Esophagus (tissue), 2 donors: ENCODE measurements around the gene ACIN1. TPM values are rescaled to one million over a fixed set of nuclear protein-coding genes. Genes with fewer than 3 reads are reported as not detected.
A peak's percentile ranks its signal among the peaks of the same experiment; 100 is the strongest.

Experiments used
- H3K27ac ChIP-seq, 2 donors: one replicate each; pipeline ENCODE4 v1.5.1; 2013; ENCODE audit warnings: low read depth in 2 of 2, mild to moderate bottlenecking in 2 of 2, inconsistent platforms in 1 of 2, low read length in 1 of 2, moderate library complexity in 1 of 2
- H3K27me3 ChIP-seq, 2 donors: one replicate each; pipeline ENCODE4 v1.6.1; 2013; ENCODE audit warnings: low read length in 2 of 2, control low read depth in 1 of 2, mild to moderate bottlenecking in 1 of 2; ENCODE audit not compliant: insufficient read depth in 2 of 2, control insufficient read depth in 1 of 2
- H3K36me3 ChIP-seq, 2 donors: one replicate each; pipeline ENCODE4 v1.6.1; 2013; ENCODE audit warnings: low read length in 1 of 2; ENCODE audit not compliant: control insufficient read depth in 2 of 2, insufficient read depth in 2 of 2
- H3K4me1 ChIP-seq, 2 donors: one replicate each; pipeline ENCODE4 v1.6.1; 2013; ENCODE audit warnings: low read length in 1 of 2; ENCODE audit not compliant: control insufficient read depth in 2 of 2, insufficient read depth in 2 of 2
- H3K4me3 ChIP-seq, 2 donors: one replicate each; pipeline ENCODE4 v1.5.1; 2013; ENCODE audit warnings: low read length in 2 of 2, mild to moderate bottlenecking in 2 of 2, low read depth in 1 of 2, moderate library complexity in 1 of 2
- H3K9me3 ChIP-seq, 2 donors: one replicate each; pipeline ENCODE4 v1.6.1; 2013; ENCODE audit warnings: mild to moderate bottlenecking in 2 of 2, low read depth in 1 of 2, low read length in 1 of 2, moderate library complexity in 1 of 2; ENCODE audit not compliant: control insufficient read depth in 2 of 2, insufficient read depth in 1 of 2
- WGBS, 2 donors: extraction: QIAGEN DNeasy Blood & Tissue Kit; methylation state at CpG; one replicate each; pipeline ENCODE4 v1.1.7; 2013; 5-methylcytosine and 5-hydroxymethylcytosine counted together
- polyA plus RNA-seq, 2 donors: library from polyadenylated mRNA; stranded (reverse); fragments of 200-250 nt; gene quantifications; one replicate each; pipeline ENCODE4 v1.2.3, GENCODE V29; 2013
- donor health status: healthy with polysubstance abuse.
- donor health status: Bipolar disorder and iron deficiency.

Gene ACIN1
- polyA plus RNA-seq, 2 donors, result 70.5 to 136 TPM

DNA sequence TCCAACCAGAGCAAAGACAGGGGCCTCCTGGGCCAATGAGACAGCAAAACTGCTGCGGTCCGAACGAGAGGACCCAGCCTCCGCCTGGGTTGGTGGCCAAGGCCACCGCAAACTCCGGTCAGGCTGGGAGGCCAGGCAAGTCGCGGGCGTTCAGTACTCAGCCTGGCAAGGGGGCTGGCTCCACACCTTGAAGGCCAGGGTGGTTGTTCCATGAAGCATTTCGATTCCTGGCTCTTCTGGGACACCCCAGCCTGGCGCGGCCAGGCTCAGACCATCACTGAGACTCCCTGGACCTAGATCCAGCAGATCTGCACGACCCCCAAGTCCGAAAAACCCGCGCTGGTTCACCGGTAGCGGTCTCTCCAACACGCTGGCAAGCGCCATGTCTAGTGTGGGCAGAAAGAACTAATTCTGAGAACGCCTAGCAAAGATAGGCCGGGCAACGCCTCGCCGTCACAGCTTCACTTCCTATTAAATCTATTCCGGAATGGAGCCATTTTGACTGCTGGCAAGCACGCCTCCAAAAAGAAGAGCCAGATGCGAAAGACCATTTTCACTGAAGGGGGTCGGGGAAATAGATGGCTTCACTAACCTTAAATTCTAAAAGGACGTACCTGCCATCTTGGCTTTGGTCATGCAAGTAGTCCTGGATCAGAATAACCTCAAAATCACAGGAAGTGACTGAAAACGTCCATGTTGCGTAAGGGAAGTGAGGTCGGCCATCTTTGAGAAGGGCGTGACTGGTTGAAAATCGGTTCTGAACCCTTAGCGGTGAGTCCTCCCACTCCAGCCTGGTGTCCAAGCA, 60.2 kb downstream of the ACIN1 start, which contains the start of gene PSMB5:
Gene PSMB5, minus strand, starts transcription at position 403 of the 805 bp plus-strand sequence. Its CDS starts 19 bp downstream, at position 384.
- peak within 1 kb of the TSS; percentile 92 to 93 for H3K27ac ChIP-seq
- peaks cover 0 to 8% of the 10 kb centered on the region in 2 donors for H3K4me1 ChIP-seq
- peak within 1 kb of the TSS; percentile 91 to 92 for H3K4me3 ChIP-seq
- no peaks in the 10 kb centered on the region for H3K9me3 ChIP-seq
- WGBS, 2 donors, result 0 to 1% methylated on average over 36 of the region's 36 CpGs
- H3K36me3 ChIP-seq, result peaks cover 0 to 13% of the 10 kb centered on the region in 2 donors
- H3K27me3 ChIP-seq, result no peaks in the 10 kb centered on the region

DNA sequence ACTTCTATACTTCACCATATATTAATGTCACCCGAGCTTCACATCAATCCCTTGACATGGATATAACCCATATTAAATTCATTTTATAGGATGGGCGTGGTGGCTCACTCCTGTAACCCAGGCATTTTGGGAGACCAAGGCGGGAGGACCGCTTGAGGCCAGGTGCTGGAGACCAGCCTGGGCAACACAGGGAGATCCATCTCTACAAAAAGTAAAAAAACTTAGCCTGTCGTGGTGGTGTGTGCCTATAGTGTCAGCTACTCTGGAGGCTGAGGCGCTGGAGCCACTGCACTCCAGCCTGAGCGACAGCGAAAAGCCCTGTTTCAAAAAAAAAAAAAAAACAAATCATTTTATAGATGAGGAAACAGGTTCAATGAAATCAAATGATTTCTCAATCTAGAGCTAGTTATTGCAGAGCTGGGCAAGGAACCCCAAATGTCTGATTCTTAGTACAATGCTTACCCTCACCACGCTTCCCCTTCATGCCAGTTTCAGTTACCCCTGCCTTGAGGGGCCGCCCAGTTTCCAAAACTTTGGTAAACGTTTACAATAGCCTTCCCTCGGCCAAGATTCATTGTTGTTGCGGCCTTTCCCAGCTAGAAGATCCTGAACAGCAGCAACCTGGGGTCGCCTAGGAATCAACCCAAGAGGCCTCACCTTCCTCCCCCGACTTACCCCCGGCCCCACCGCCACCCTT, 61.0 kb downstream of the ACIN1 start:
- 38% methylated on average over 17 of the region's 17 CpGs for WGBS, 2 donors
- Histone ChIP-seq H3K27me3 (no peaks in the 10 kb centered on the region), H3K9me3 (no peaks in the 10 kb centered on the region), H3K27ac (peak overlapping the region; percentile 92 to 93), H3K36me3 (peaks cover 0 to 13% of the 10 kb centered on the region in 2 donors), H3K4me3 (peak overlapping the region; percentile 91 to 92), H3K4me1 (peaks cover 0 to 8% of the 10 kb centered on the region in 2 donors)

DNA sequence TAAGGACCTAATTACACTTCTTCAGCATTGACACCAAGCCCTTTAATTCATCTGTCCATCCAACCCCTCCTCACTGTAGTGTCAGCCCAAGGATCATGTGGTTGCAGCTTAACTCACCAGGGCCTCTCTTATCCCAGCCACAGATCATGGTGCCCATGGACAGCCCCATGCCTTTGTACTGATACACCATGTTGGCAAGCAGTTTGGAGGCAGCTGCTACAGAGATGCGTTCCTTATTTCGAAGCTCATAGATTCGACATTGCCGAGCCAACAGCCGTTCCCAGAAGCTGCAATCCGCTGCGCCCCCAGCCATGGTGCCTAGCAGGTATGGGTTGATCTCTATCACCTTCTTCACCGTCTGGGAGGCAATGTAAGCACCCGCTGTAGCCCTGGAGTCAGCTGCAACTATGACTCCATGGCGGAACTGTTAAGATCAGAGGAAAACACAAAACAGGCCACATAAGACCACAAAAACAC, 61.6 kb downstream of the ACIN1 start:
- no peaks in the 10 kb centered on the region for H3K9me3 ChIP-seq
- H3K27me3 ChIP-seq, result no peaks in the 10 kb centered on the region
- H3K4me3 ChIP-seq, result no peak overlapping the region
- WGBS, 2 donors, result 92 to 95% methylated on average over 10 of the region's 10 CpGs
- no peak overlapping the region for H3K27ac ChIP-seq
- peaks cover 0 to 8% of the 10 kb centered on the region in 2 donors for H3K4me1 ChIP-seq
- H3K36me3 ChIP-seq, result peaks cover 0 to 14% of the 10 kb centered on the region in 2 donors

DNA sequence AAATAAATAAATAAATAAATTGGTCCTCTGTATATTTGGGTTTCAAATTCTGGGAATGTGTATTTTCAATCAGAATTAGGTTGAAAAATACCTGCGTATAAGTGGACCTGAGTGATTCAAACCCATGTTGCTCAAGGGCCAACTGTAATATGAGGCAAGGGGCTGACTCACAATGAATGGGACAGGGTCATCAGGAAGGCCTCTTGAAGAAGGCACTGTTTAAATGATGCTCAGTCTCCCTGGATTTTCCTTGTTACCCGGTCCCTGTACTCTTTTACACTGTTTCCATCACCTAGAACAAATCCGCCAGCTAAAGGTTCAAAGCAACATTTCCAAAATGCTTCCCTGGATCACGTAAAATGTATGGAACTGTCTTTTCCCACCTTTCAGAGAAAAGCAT, 64.0 kb downstream of the ACIN1 start:
- H3K36me3 ChIP-seq, result peaks cover 2 to 17% of the 10 kb centered on the region in 2 donors
- no peaks in the 10 kb centered on the region for H3K9me3 ChIP-seq
- H3K4me1 ChIP-seq, result peaks cover 0 to 8% of the 10 kb centered on the region in 2 donors
- H3K4me3 ChIP-seq, result no peak overlapping the region
- H3K27ac ChIP-seq, result no peak overlapping the region
- no peaks in the 10 kb centered on the region for H3K27me3 ChIP-seq
- whole genome bisulfite sequencing, 2 donors, result 95 to 97% methylated on average over 4 of the region's 4 CpGs

DNA sequence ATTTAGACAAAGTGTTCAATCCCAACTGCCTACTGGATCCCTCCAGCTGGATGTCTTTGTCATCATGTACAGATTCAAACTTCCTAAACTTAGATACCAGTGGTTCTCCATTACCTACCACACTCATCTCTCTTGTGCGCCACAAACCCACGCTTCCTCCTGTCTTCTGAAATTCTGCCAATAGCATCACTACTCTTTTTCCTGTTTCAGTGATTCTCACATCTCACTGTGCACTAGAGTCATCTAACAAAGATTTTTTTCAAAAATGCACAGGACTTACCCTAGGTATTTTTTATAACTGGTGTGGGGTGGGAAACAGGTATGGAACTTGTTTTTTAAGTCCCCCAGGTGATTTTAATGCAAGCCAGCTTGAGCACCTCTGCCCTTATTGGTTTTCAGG, 66.1 kb downstream of the ACIN1 start:
- Histone ChIP-seq H3K27me3 (no peaks in the 10 kb centered on the region), H3K36me3 (peaks cover 11 to 22% of the 10 kb centered on the region in 2 donors), H3K4me3 (no peak overlapping the region), H3K9me3 (no peaks in the 10 kb centered on the region), H3K27ac (no peak overlapping the region), H3K4me1 (peaks cover 0 to 7% of the 10 kb centered on the region in 2 donors)
- WGBS, 2 donors, result 68 to 73% methylated on average over 2 of the region's 2 CpGs

DNA sequence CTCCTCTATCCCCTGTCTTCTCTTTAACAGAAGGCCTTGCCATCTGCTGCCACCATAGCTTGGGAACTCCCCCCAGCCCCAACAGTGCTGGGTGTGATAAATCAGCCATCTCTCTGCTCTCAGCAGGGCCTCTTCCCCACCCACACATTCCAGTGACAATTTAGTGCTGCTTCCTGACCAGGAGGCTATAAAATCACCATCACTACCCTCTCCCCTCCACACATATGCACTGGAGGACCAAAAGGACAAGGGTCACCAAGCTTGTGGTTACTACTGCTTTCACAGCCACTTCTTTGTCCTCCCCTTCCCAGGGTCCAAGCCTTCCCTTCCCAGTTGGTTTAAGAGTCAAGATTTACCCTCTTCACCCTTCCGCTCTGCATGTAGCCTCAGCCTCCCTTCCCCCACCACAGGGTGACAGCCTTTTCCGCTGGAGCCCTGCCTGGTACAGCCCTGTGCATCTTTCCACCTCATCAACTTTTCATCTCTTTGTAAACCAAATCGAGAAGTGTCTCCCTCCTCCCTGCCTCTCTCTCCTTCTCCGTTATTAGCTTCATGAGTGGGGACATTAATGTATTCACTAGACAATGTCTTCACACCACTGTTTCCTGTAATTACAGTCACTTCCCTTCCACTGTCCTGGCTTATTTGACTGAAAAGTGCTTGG, 69.7 kb downstream of the ACIN1 start:
- 69 to 74% methylated on average over 4 of the region's 4 CpGs for WGBS, 2 donors
- no peak overlapping the region for H3K4me3 ChIP-seq
- no peaks in the 10 kb centered on the region for H3K27me3 ChIP-seq
- H3K27ac ChIP-seq, result no peak overlapping the region
- peaks cover 9 to 11% of the 10 kb centered on the region in 2 donors for H3K36me3 ChIP-seq
- no peaks in the 10 kb centered on the region for H3K4me1 ChIP-seq
- no peaks in the 10 kb centered on the region for H3K9me3 ChIP-seq

DNA sequence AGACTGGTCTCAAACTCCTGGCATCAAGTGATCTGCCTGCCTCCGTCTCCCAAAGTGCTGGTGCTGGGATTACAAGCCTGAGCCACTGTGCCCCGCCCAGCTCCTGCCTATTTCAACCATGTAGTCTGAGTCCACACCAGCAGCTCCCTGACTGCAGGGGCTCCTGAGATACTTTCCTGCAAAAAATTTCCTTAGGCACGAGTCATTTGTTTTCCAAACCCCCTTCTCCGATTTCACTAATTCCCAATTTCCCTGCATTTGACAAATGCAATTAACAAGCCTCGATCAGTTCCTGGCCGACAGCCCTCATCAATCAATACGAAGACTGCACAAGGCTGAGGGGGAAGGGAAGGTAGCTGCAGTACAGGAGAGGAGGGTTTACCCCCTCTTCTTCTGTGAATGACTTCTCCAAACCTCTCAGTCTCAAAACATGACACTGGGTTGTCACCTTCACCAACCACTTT, 70.3 kb downstream of the ACIN1 start:
- Histone ChIP-seq H3K9me3 (no peaks in the 10 kb centered on the region), H3K4me3 (no peak overlapping the region), H3K4me1 (no peaks in the 10 kb centered on the region), H3K36me3 (peaks cover 9 to 11% of the 10 kb centered on the region in 2 donors), H3K27me3 (no peaks in the 10 kb centered on the region), H3K27ac (no peak overlapping the region)
- 67 to 81% methylated on average over 7 of the region's 7 CpGs for WGBS, 2 donors

DNA sequence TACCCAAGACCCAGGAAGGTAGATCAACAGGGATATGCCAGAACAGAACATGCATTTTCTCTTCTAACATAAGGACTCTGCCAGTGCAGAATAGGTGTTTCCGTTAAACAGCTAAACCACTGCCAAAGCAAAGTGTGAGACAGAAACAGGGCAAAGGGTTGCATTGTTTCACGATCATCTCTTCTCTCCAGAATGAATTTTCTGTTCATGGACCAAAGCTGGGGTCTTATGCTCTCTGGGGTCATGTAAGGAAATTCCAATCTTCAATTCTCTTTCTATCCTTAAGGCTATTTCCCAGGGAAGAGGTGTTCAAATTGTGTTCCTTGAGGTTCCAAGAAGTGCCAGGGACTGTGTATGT, 71.2 kb downstream of the ACIN1 start:
- H3K9me3 ChIP-seq, result no peaks in the 10 kb centered on the region
- no peak overlapping the region for H3K4me3 ChIP-seq
- no peak overlapping the region for H3K27ac ChIP-seq
- peaks cover 9 to 11% of the 10 kb centered on the region in 2 donors for H3K36me3 ChIP-seq
- WGBS, 2 donors, result 88 to 91% methylated on average over 2 of the region's 2 CpGs
- H3K4me1 ChIP-seq, result no peaks in the 10 kb centered on the region
- no peaks in the 10 kb centered on the region for H3K27me3 ChIP-seq

DNA sequence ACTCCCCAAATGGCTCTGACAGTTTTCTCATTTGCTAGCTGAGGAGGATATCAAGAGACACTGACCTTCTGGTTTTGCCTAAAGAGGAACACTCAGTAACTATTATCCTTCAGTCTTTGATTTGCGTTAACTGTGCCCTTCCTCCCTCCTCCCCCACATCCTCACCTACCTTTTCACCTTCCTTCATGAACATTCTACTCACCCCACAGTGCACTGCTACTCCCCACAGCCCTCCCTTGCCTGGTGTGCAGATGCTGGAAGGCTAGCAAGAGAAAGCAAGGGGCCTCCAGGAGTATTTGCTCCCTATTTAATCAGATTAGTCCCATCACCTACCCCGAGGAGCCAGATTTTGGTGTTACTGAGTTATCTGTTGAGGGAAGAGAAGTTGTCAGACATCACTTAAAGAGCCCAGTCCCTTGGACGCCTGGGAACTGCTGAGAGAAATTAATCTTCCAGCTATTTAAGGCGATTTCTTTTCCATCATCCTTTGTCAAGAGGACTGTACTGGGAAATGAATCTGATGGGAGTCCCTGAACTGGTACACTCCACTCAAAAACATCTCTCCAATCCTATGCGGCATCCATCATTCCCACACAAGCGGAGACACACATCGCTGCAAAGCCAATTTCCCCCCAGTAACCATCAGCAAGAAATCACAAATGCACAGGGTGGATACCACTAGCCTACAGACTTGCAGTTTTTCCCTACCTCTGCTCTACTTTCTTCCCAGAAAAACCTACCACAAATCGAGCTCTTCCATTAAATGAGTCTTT, 71.7 kb downstream of the ACIN1 start:
- H3K27ac ChIP-seq, result no peak overlapping the region
- no peak overlapping the region for H3K4me3 ChIP-seq
- 80 to 83% methylated on average over 8 of the region's 8 CpGs for WGBS, 2 donors
- no peaks in the 10 kb centered on the region for H3K27me3 ChIP-seq
- no peaks in the 10 kb centered on the region for H3K9me3 ChIP-seq
- H3K36me3 ChIP-seq, result peaks cover 7 to 11% of the 10 kb centered on the region in 2 donors
- no peaks in the 10 kb centered on the region for H3K4me1 ChIP-seq
